HepG2 (cell line): ENCODE data around the gene PHF3. TPM values are rescaled to one million over a fixed set of nuclear protein-coding genes. Genes with fewer than 3 reads are reported as not detected.

Experiments
- ADNP ChIP-seq: sonication (generic); formaldehyde crosslinking; IDR thresholded peaks from 2 replicates; pipeline ENCODE4 v1.4.0; 2020; ENCODE audit warnings: missing genetic modification reagents
- FOXA3 ChIP-seq: IDR thresholded peaks from 2 replicates; pipeline ENCODE4 v1.6.1; 2016; ENCODE audit warnings: missing genetic modification reagents, missing compliant biosample characterization
- HNF1A ChIP-seq, 2 experiments: sonication (generic) in 1 of 2; formaldehyde crosslinking in 1 of 2; IDR thresholded peaks; 2 replicates each; pipeline versions ENCODE4 v1.4.0 to v1.6.1; 2016 to 2020; ENCODE audit warnings: borderline replicate concordance in 1 of 2, low read depth in 1 of 2, mild to moderate bottlenecking in 1 of 2, missing genetic modification reagents in 1 of 2
- HNRNPLL ChIP-seq: fragments of 200-400 bp; formaldehyde crosslinking; IDR thresholded peaks from 2 replicates; pipeline ENCODE4 v1.6.1; 2017; ENCODE audit warnings: mild to moderate bottlenecking, low read depth, low read length; ENCODE audit not compliant: poor library complexity, severe bottlenecking
- MLXIP ChIP-seq: sonication (generic); formaldehyde crosslinking; IDR thresholded peaks from 2 replicates; pipeline ENCODE4 v1.9.0; 2021; ENCODE audit warnings: missing genetic modification reagents, borderline replicate concordance
- STAG1 ChIP-seq: sonication (generic); formaldehyde crosslinking; IDR thresholded peaks from 2 replicates; pipeline ENCODE4 v1.4.0; 2020; ENCODE audit warnings: missing genetic modification reagents
- ZBTB3 ChIP-seq: sonication (generic); formaldehyde crosslinking; IDR thresholded peaks from 2 replicates; pipeline ENCODE4 v1.4.0; 2020; ENCODE audit warnings: low read depth, mild to moderate bottlenecking, moderate library complexity, missing genetic modification reagents, borderline replicate concordance
- ZBTB46 ChIP-seq: sonication (generic); formaldehyde crosslinking; IDR thresholded peaks from 2 replicates; pipeline ENCODE4 v1.4.0; 2020; ENCODE audit warnings: mild to moderate bottlenecking, missing genetic modification reagents, borderline replicate concordance
- ZNF34 ChIP-seq: sonication (generic); formaldehyde crosslinking; IDR thresholded peaks from 2 replicates; pipeline ENCODE4 v1.4.0; 2020; ENCODE audit warnings: mild to moderate bottlenecking, missing genetic modification reagents, borderline replicate concordance
- ZNF354B ChIP-seq: sonication (generic); formaldehyde crosslinking; IDR thresholded peaks from 2 replicates; pipeline ENCODE4 v1.8.0; 2022; ENCODE audit warnings: mild to moderate bottlenecking, missing genetic modification reagents
- ZNF513 ChIP-seq: sonication (generic); formaldehyde crosslinking; conservative IDR thresholded peaks from 2 replicates; pipeline ENCODE4 v1.5.0; 2020; ENCODE audit warnings: missing genetic modification reagents
- ZNF782 ChIP-seq: sonication (generic); formaldehyde crosslinking; IDR thresholded peaks from 2 replicates; pipeline ENCODE4 v1.4.0; 2020; ENCODE audit warnings: missing genetic modification reagents, mild to moderate bottlenecking, borderline replicate concordance
- polyA plus RNA-seq, 8 experiments: library from polyadenylated mRNA; depleted of rRNA in 3 of 8; stranded (reverse) in 7 of 8; unstranded in 1 of 8; fragments of >200 nt; fragmentation: Illumina TruSeq in 4 of 8; extraction: Trizol in 4 of 8; gene quantifications; 2 replicates each; pipeline versions ENCODE4 v1.2.1 to v1.2.3, GENCODE V29; 2011 to 2016; ENCODE audit warnings: low read depth in 4 of 8, missing spikeins in 1 of 8, mixed read lengths in 1 of 8; ENCODE audit not compliant: insufficient read depth in 1 of 8
- total RNA-seq, 5 experiments: library from RNA; depleted of rRNA; stranded (reverse); fragments of >200 nt; fragmentation: Illumina TruSeq; extraction: Trizol; gene quantifications; 2 replicates each; pipeline ENCODE4 v1.2.3, GENCODE V29; 2016; ENCODE audit warnings: low read depth in 1 of 5

PHF3 gene
- total and polyA plus RNA-seq, 2 of the 13 experiments (the other 11 are each of a cell fraction or from before 2014, with no cell fraction given): 19.8 to 70.4 TPM

GRCh38 chr6:63635215-63635587 is 401 bp upstream of the PHF3 start (continued):
- TF ChIP-seq ZNF513 (CRISPR knock-in tag) (no peak), FOXA3 (CRISPR knock-in tag) (no peak), ZNF782 (CRISPR knock-in tag) (no peak), STAG1 (CRISPR knock-in tag) (no peak), HNRNPLL (no peak), MLXIP (CRISPR knock-in tag) (no peak), ZNF354B (CRISPR knock-in tag) (no peak), ZBTB3 (no peak), ADNP (CRISPR knock-in tag) (no peak), HNF1A (IDR thresholded peaks at IDR 0.05; ENCODE audit: low read depth) (no peak), HNF1A (CRISPR knock-in tag; IDR thresholded peaks at IDR 0.05; ENCODE audit: borderline replicate concordance) (no peak), ZBTB46 (CRISPR knock-in tag) (0 out of 2 replicates have a peak, but pooled peaks have one; percentile 25), ZNF34 (no peak)
